Osteoblast (primary cell): Measurements from ENCODE around the gene NYAP2. TPM values are rescaled to one million over a fixed set of nuclear protein-coding genes. Genes with fewer than 3 reads are reported as not detected.

Source experiments
- DNase-seq: peaks from one replicate; pipeline ENCODE4 v3.0.0; 2011; ENCODE audit warnings: low spot score, mixed read lengths; ENCODE audit not compliant: insufficient read length; ENCODE audit errors: missing footprints
- H2AFZ ChIP-seq: 2 replicates; pipeline ENCODE4 v1.6.0; 2011; ENCODE audit warnings: mild to moderate bottlenecking, low read length
- H3K27ac ChIP-seq: 2 replicates; pipeline ENCODE4 v1.5.1; 2011; ENCODE audit warnings: mild to moderate bottlenecking, low read depth, low read length, moderate library complexity
- H3K27me3 ChIP-seq: 2 replicates; pipeline ENCODE4 v1.6.0; 2012; ENCODE audit warnings: mild to moderate bottlenecking, control low read depth, inconsistent platforms, low read length, moderate library complexity; ENCODE audit not compliant: insufficient read depth
- H3K36me3 ChIP-seq: 2 replicates; pipeline ENCODE4 v1.5.1; 2011; ENCODE audit warnings: mild to moderate bottlenecking, low read length, control low read depth, moderate library complexity; ENCODE audit not compliant: insufficient read depth
- H3K4me1 ChIP-seq: 2 replicates; pipeline ENCODE4 v1.5.1; 2011; ENCODE audit warnings: mild to moderate bottlenecking, low read length, control low read depth, moderate library complexity; ENCODE audit not compliant: insufficient read depth
- H3K4me2 ChIP-seq: 2 replicates; pipeline ENCODE4 v1.6.0; 2011; ENCODE audit warnings: mild to moderate bottlenecking, low read length; ENCODE audit not compliant: insufficient read depth
- H3K4me3 ChIP-seq: fragments of 200-600 bp; sonication (generic); 3 replicates; pipeline ENCODE4 v1.5.1; 2012; ENCODE audit warnings: mild to moderate bottlenecking, low read length, inconsistent platforms; ENCODE audit not compliant: insufficient read depth
- H3K79me2 ChIP-seq: 2 replicates; pipeline ENCODE4 v1.6.0; 2012; ENCODE audit warnings: mild to moderate bottlenecking, low read length, control low read depth, inconsistent platforms; ENCODE audit not compliant: insufficient read depth
- H3K9me3 ChIP-seq: 2 replicates; pipeline ENCODE4 v1.5.1; 2011; ENCODE audit warnings: low read depth, low read length, control low read depth
- H4K20me1 ChIP-seq: 2 replicates; pipeline ENCODE4 v1.6.0; 2012; ENCODE audit warnings: mild to moderate bottlenecking, low read length, control low read depth; ENCODE audit not compliant: insufficient read depth
- total RNA-seq: library from RNA; depleted of rRNA; stranded (reverse); fragments of >200 nt; gene quantifications from 2 replicates; pipeline ENCODE4 v1.2.3, GENCODE V29; 2012
- TF ChIP-seq, protein P1 (sequence below): IDR thresholded peaks from 2 replicates; pipeline ENCODE4 v1.5.1; 2011; ENCODE audit warnings: mild to moderate bottlenecking, low read depth, low read length, moderate library complexity; ENCODE audit errors: extremely low read depth

Gene NYAP2
- total RNA-seq, 1 donor: not detected

DNA sequence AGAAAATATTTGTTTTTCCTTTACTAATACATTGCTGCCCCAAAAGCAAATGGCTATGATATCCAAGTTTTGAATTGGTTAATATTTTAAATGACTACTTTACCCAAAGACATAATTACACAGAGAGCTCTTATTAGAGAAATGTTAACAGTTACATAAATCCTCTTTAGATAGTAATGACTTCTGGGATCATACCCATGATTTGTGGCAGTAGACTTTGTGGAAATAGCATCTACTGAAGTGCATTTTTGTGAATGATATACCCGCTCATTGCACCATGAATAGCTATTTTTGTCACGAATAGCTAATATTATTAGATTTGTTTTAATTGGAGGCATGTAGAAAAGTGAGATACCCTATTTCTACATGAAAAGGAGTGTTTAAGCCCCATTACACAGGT, 15.8 kb downstream of the NYAP2 start:
- no peak overlapping the region for H3K4me2 ChIP-seq
- TF ChIP-seq, protein P1, sequence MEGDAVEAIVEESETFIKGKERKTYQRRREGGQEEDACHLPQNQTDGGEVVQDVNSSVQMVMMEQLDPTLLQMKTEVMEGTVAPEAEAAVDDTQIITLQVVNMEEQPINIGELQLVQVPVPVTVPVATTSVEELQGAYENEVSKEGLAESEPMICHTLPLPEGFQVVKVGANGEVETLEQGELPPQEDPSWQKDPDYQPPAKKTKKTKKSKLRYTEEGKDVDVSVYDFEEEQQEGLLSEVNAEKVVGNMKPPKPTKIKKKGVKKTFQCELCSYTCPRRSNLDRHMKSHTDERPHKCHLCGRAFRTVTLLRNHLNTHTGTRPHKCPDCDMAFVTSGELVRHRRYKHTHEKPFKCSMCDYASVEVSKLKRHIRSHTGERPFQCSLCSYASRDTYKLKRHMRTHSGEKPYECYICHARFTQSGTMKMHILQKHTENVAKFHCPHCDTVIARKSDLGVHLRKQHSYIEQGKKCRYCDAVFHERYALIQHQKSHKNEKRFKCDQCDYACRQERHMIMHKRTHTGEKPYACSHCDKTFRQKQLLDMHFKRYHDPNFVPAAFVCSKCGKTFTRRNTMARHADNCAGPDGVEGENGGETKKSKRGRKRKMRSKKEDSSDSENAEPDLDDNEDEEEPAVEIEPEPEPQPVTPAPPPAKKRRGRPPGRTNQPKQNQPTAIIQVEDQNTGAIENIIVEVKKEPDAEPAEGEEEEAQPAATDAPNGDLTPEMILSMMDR: no peak
- no peaks in the 10 kb centered on the region for H3K9me3 ChIP-seq
- no peak for DNase-seq
- H3K79me2 ChIP-seq: no peaks in the 10 kb centered on the region
- H3K4me1 ChIP-seq: no peaks in the 10 kb centered on the region
- no peaks in the 10 kb centered on the region for H3K27me3 ChIP-seq
- no peak overlapping the region for H2AFZ ChIP-seq
- no peaks in the 10 kb centered on the region for H3K36me3 ChIP-seq
- no peak overlapping the region for H3K27ac ChIP-seq
- H4K20me1 ChIP-seq: no peaks in the 10 kb centered on the region
- no peak overlapping the region for H3K4me3 ChIP-seq

DNA sequence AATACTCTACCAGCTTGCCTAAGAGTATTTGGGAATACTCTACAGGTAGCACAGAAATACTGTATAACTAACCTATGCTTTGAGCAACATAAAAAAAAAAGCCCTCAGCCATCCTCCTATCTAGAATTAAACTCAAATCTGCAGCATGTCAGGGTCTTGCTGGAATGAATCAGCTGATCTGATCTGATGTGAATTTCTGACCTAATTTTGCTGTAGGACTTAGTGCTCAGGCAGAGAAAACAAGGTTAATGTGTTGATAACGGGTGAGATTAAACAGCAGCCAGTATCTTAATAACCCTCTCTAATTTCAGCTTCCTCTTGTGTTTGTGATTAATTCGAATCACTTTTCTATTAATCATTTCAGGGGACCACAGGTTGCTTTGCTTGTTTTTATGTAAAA, 16.3 kb downstream of the NYAP2 start:
- H3K9me3 ChIP-seq: no peaks in the 10 kb centered on the region
- TF ChIP-seq, protein P1: no peak
- no peaks in the 10 kb centered on the region for H3K4me1 ChIP-seq

DNA sequence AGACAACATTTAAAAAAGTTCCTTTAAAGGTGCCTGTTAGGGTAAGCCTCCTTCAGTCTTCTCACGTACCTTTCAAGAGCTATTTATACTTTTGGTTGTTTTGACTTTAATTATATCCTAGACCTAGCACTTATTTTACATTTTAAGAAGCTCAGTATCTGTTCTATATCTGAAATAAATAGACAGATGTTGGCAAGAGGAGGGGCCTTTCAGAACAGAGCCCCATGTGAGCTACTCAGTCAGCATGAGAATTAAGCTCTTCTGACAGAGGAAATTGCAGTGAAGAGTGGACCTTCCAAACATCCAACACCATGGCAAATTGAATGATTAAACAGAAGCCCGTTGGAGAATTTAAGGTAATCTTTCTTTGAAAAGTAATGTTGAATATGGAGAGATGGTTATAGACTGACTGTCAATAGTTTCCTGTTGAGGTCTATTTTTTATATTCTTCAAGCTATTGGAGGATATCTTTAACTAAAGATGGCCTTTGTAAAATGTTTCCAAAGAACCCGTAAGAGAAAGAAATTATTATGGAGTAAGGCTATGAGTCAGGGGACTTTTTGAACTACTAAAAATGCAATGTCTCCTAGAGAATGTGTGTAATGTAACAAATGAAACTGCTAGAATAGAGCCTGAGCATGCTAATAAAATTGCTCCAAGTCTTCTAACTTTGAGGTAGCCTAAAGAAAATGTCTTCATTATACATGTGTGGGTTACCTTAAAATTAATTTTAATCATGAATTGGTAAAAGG, 17.3 kb downstream of the NYAP2 start:
- Histone ChIP-seq H3K9me3 (no peaks in the 10 kb centered on the region), H2AFZ (no peak overlapping the region), H3K27ac (no peak overlapping the region), H3K4me1 (no peaks in the 10 kb centered on the region), H3K27me3 (no peaks in the 10 kb centered on the region), H3K36me3 (no peaks in the 10 kb centered on the region), H4K20me1 (no peaks in the 10 kb centered on the region), H3K4me2 (no peak overlapping the region), H3K4me3 (no peak overlapping the region), H3K79me2 (no peaks in the 10 kb centered on the region)
- TF ChIP-seq, protein P1: no peak
- DNase-seq: no peak

More for the DNA sequence above, 16.3 kb downstream of the NYAP2 start:
- Histone ChIP-seq H2AFZ (no peak overlapping the region), H3K4me2 (no peak overlapping the region), H3K79me2 (no peaks in the 10 kb centered on the region), H3K4me3 (no peak overlapping the region), H4K20me1 (no peaks in the 10 kb centered on the region), H3K36me3 (no peaks in the 10 kb centered on the region), H3K27ac (no peak overlapping the region), H3K27me3 (no peaks in the 10 kb centered on the region)
- no peak for DNase-seq

DNA sequence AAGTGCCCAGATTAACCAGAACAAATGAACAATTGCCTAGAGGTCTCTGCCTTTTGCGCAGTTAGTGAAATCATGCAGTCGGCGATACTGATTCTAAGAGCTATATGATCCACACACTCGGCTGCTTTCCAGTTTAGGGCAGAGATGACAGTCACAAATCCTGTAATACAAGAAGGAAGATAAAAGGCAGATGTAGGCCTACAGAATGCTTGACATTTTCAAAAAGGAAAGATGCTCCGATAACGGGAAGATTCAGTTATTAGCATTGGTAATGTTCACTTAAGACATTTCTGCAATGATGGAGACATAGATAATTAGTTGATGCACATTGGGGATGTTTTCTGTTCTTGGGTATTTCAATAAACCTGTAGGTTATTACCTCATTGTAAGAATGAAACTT, 19.5 kb downstream of the NYAP2 start:
- TF ChIP-seq, protein P1: no peak
- H3K9me3 ChIP-seq: no peaks in the 10 kb centered on the region
- no peaks in the 10 kb centered on the region for H4K20me1 ChIP-seq
- H3K27ac ChIP-seq: no peak overlapping the region
- no peak for DNase-seq
- H3K4me2 ChIP-seq: no peak overlapping the region
- no peaks in the 10 kb centered on the region for H3K4me1 ChIP-seq
- no peaks in the 10 kb centered on the region for H3K79me2 ChIP-seq
- H3K36me3 ChIP-seq: no peaks in the 10 kb centered on the region
- no peak overlapping the region for H2AFZ ChIP-seq
- H3K27me3 ChIP-seq: no peaks in the 10 kb centered on the region
- no peak overlapping the region for H3K4me3 ChIP-seq
